Osteoblast (primary cell): ENCODE results near the gene UGT2A1. TPM values are rescaled to one million over a fixed set of nuclear protein-coding genes. Genes with fewer than 3 reads are reported as not detected.

Source experiments
- DNase-seq: peaks from one replicate; pipeline ENCODE4 v3.0.0; 2011; ENCODE audit warnings: low spot score, mixed read lengths; ENCODE audit not compliant: insufficient read length; ENCODE audit errors: missing footprints
- H2AFZ ChIP-seq: 2 replicates; pipeline ENCODE4 v1.6.0; 2011; ENCODE audit warnings: mild to moderate bottlenecking, low read length
- H3K27ac ChIP-seq: 2 replicates; pipeline ENCODE4 v1.5.1; 2011; ENCODE audit warnings: mild to moderate bottlenecking, low read depth, low read length, moderate library complexity
- H3K27me3 ChIP-seq: 2 replicates; pipeline ENCODE4 v1.6.0; 2012; ENCODE audit warnings: mild to moderate bottlenecking, control low read depth, inconsistent platforms, low read length, moderate library complexity; ENCODE audit not compliant: insufficient read depth
- H3K36me3 ChIP-seq: 2 replicates; pipeline ENCODE4 v1.5.1; 2011; ENCODE audit warnings: mild to moderate bottlenecking, low read length, control low read depth, moderate library complexity; ENCODE audit not compliant: insufficient read depth
- H3K4me1 ChIP-seq: 2 replicates; pipeline ENCODE4 v1.5.1; 2011; ENCODE audit warnings: mild to moderate bottlenecking, low read length, control low read depth, moderate library complexity; ENCODE audit not compliant: insufficient read depth
- H3K4me2 ChIP-seq: 2 replicates; pipeline ENCODE4 v1.6.0; 2011; ENCODE audit warnings: mild to moderate bottlenecking, low read length; ENCODE audit not compliant: insufficient read depth
- H3K4me3 ChIP-seq: fragments of 200-600 bp; sonication (generic); 3 replicates; pipeline ENCODE4 v1.5.1; 2012; ENCODE audit warnings: mild to moderate bottlenecking, low read length, inconsistent platforms; ENCODE audit not compliant: insufficient read depth
- H3K79me2 ChIP-seq: 2 replicates; pipeline ENCODE4 v1.6.0; 2012; ENCODE audit warnings: mild to moderate bottlenecking, low read length, control low read depth, inconsistent platforms; ENCODE audit not compliant: insufficient read depth
- H3K9me3 ChIP-seq: 2 replicates; pipeline ENCODE4 v1.5.1; 2011; ENCODE audit warnings: low read depth, low read length, control low read depth
- H4K20me1 ChIP-seq: 2 replicates; pipeline ENCODE4 v1.6.0; 2012; ENCODE audit warnings: mild to moderate bottlenecking, low read length, control low read depth; ENCODE audit not compliant: insufficient read depth
- CTCF ChIP-seq: IDR thresholded peaks from 2 replicates; pipeline ENCODE4 v1.5.1; 2011; ENCODE audit warnings: mild to moderate bottlenecking, low read depth, low read length, moderate library complexity; ENCODE audit errors: extremely low read depth
- total RNA-seq: library from RNA; depleted of rRNA; stranded (reverse); fragments of >200 nt; gene quantifications from 2 replicates; pipeline ENCODE4 v1.2.3, GENCODE V29; 2012

The UGT2A1 gene
- total RNA-seq, 1 donor = not detected

- Histone ChIP-seq H2AFZ (no peak overlapping the region), H3K4me2 (no peak overlapping the region), H3K27ac (no peak overlapping the region), H3K79me2 (no peaks in the 10 kb centered on the region), H3K27me3 (no peaks in the 10 kb centered on the region), H4K20me1 (no peaks in the 10 kb centered on the region), H3K4me1 (no peaks in the 10 kb centered on the region), H3K4me3 (no peak overlapping the region), H3K9me3 (peaks cover 2% of the 10 kb centered on the region), H3K36me3 (no peaks in the 10 kb centered on the region)
- no peak for DNase-seq
- no peak for TF ChIP-seq CTCF
Observed at GRCh38 chr4:69649207-69649606, 3.8 kb downstream of the UGT2A1 start.

DNA sequence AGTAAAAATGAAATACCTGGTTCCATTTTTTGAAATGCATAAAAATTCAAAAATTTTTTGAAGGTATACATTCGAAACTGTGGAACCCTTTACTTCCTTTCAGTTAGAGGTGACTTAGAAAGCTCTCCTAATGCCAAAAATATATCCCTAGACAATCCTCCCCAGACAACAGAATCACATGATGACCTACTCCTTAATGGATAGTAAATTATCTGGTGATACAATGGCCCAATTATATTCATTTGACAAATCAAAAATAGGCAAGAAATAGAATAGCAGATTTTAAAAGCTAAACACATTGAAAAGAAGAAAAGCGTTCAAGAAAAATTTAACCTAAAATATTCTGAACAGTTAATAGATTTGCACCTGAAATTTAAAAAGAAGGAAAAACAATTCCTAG lies 10.1 kb downstream of the UGT2A1 start:
- Histone ChIP-seq H3K9me3 (no peaks in the 10 kb centered on the region), H3K79me2 (no peaks in the 10 kb centered on the region), H3K36me3 (no peaks in the 10 kb centered on the region), H3K4me1 (no peaks in the 10 kb centered on the region), H4K20me1 (no peaks in the 10 kb centered on the region), H2AFZ (no peak overlapping the region), H3K27me3 (no peaks in the 10 kb centered on the region), H3K4me3 (no peak overlapping the region), H3K4me2 (no peak overlapping the region), H3K27ac (no peak overlapping the region)
- no peak for DNase-seq
- no peak for TF ChIP-seq CTCF

GRCh38 chr4:69640289-69640688 lies 12.8 kb downstream of the UGT2A1 start:
- Histone ChIP-seq H3K4me2 (no peak overlapping the region), H3K4me1 (no peaks in the 10 kb centered on the region), H3K9me3 (no peaks in the 10 kb centered on the region), H2AFZ (no peak overlapping the region), H3K79me2 (no peaks in the 10 kb centered on the region), H3K36me3 (no peaks in the 10 kb centered on the region), H3K4me3 (no peak overlapping the region), H3K27me3 (no peaks in the 10 kb centered on the region), H3K27ac (no peak overlapping the region), H4K20me1 (no peaks in the 10 kb centered on the region)
- TF ChIP-seq CTCF = no peak
- DNase-seq = no peak

- no peaks in the 10 kb centered on the region for H3K36me3 ChIP-seq
- no peaks in the 10 kb centered on the region for H3K9me3 ChIP-seq
- no peak for TF ChIP-seq CTCF
- no peak within 1 kb of the TSS for H2AFZ ChIP-seq
- H3K4me2 ChIP-seq = no peak within 1 kb of the TSS
- no peaks in the 10 kb centered on the region for H3K27me3 ChIP-seq
- no peaks in the 10 kb centered on the region for H3K79me2 ChIP-seq
- no peak for DNase-seq
- no peak within 1 kb of the TSS for H3K27ac ChIP-seq
- no peaks in the 10 kb centered on the region for H4K20me1 ChIP-seq
- H3K4me1 ChIP-seq = no peaks in the 10 kb centered on the region
- H3K4me3 ChIP-seq = no peak within 1 kb of the TSS
Observed at GRCh38 chr4:69639542-69639941, 13.5 kb downstream of the UGT2A1 start, which contains the start of gene UGT2A2. Gene UGT2A2 (minus strand): TSS chr4:69639642. CDS start chr4:69639640, 2 bp downstream.
